Esophagus muscularis mucosa (tissue), 3 donors: Measurements from ENCODE around the gene INPP5B.

ENCODE experiments used
- POLR2A ChIP-seq: fragments of 450-650 bp; IDR thresholded peaks from one replicate; pipeline ENCODE4 v1.6.1; 2017; ENCODE audit warnings: antibody characterized with exemption, moderate library complexity, mild to moderate bottlenecking, low read depth
- TF ChIP-seq, protein P1 (sequence below), 3 experiments: fragments of 200-600 bp in 2 of 3; fragments of 450-650 bp in 1 of 3; sonication (generic) in 2 of 3; IDR thresholded peaks; one replicate each; pipeline ENCODE4 v1.5.1; 2017 to 2019; ENCODE audit warnings: antibody characterized with exemption in 3 of 3, mild to moderate bottlenecking in 2 of 3, moderate library complexity in 1 of 3

DNA sequence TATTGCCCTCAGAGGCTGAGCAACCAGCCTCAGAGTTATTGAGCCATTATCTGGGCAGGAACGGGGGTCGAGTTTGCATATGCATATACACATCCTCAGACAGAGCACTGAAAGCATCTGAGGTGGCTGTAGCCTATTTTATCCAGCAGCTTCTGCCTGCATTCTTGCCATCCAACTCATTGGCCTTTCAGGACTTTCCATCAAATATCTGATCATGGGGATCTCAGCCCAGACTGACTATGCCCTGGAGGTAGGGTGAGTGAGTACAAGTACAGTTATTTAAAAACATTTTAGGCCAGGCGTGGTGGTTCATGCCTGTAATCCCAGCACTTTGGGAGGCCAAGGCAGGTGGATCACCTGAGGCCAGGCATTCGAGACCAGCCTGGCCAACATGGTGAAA lies 85.7 kb downstream of the INPP5B start:
- no peak for TF ChIP-seq POLR2A
- TF ChIP-seq, protein P1, sequence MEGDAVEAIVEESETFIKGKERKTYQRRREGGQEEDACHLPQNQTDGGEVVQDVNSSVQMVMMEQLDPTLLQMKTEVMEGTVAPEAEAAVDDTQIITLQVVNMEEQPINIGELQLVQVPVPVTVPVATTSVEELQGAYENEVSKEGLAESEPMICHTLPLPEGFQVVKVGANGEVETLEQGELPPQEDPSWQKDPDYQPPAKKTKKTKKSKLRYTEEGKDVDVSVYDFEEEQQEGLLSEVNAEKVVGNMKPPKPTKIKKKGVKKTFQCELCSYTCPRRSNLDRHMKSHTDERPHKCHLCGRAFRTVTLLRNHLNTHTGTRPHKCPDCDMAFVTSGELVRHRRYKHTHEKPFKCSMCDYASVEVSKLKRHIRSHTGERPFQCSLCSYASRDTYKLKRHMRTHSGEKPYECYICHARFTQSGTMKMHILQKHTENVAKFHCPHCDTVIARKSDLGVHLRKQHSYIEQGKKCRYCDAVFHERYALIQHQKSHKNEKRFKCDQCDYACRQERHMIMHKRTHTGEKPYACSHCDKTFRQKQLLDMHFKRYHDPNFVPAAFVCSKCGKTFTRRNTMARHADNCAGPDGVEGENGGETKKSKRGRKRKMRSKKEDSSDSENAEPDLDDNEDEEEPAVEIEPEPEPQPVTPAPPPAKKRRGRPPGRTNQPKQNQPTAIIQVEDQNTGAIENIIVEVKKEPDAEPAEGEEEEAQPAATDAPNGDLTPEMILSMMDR (IDR thresholded peaks at IDR 0.05) = no peak
